Testis (tissue), 3 donors: ENCODE measurements around the gene FHOD1. TPM values are rescaled to one million over a fixed set of nuclear protein-coding genes. Genes with fewer than 3 reads are reported as not detected.
A peak's percentile ranks its signal among the peaks of the same experiment; 100 is the strongest.

ENCODE experiments used
- DNase-seq: peaks from one replicate; pipeline ENCODE4 v3.0.0-alpha.2; 2019
- H3K27ac ChIP-seq, 2 donors: fragments of 200-600 bp; sonication (generic); one replicate each; pipeline ENCODE4 v1.5.1; 2019
- H3K27me3 ChIP-seq: fragments of 200-600 bp; sonication (generic); one replicate; pipeline ENCODE4 v1.5.1; 2019
- H3K36me3 ChIP-seq: fragments of 200-600 bp; sonication (generic); one replicate; pipeline ENCODE4 v1.5.1; 2017; ENCODE audit warnings: low read depth; ENCODE audit errors: missing control alignments
- H3K4me1 ChIP-seq: fragments of 200-600 bp; sonication (generic); one replicate; pipeline ENCODE4 v1.5.1; 2019
- H3K4me3 ChIP-seq, 2 donors: fragments of 200-600 bp; sonication (generic); one replicate each; pipeline ENCODE4 v1.5.1; 2017 to 2019
- H3K9me3 ChIP-seq: fragments of 200-600 bp; sonication (generic); one replicate; pipeline ENCODE4 v1.5.1; 2017
- CTCF ChIP-seq, 3 experiments: fragments of 450-650 bp in 2 of 3; fragments of 200-600 bp in 1 of 3; sonication (generic) in 1 of 3; IDR thresholded peaks; one replicate each; pipeline ENCODE4 v1.5.1; 2016 to 2019; ENCODE audit warnings: antibody characterized with exemption in 3 of 3, mild to moderate bottlenecking in 2 of 3, moderate library complexity in 1 of 3
- POLR2A ChIP-seq: fragments of 450-650 bp; IDR thresholded peaks from one replicate; pipeline ENCODE4 v1.6.1; 2017; ENCODE audit warnings: antibody characterized with exemption, mild to moderate bottlenecking, moderate library complexity
- WGBS, 2 donors: methylation state at CpG; one replicate each; pipeline ENCODE4 v1.1.5; 2018; 5-methylcytosine and 5-hydroxymethylcytosine counted together
- intact Hi-C: fragments of 100-400 bp; cut with DNase I; formaldehyde crosslinking; loops from one replicate; pipeline ENCODE4 v1.15.1; 2023; ENCODE audit warnings: low total_unique reads
- polyA plus RNA-seq: library from polyadenylated mRNA; stranded (reverse); fragments of 350-450 nt; fragmentation: Illumina TruSeq; extraction: RNeasy Lipid Tissue Mini Kit (QIAGEN cat#74804); gene quantifications from one replicate; pipeline ENCODE4 v1.2.3, GENCODE V29; 2014; ENCODE audit warnings: low read depth, low replicate concordance; ENCODE audit not compliant: insufficient read depth
- total RNA-seq, 2 donors: library from RNA; depleted of rRNA; stranded (reverse); fragments of >200 nt; gene quantifications; one replicate each; pipeline ENCODE4 v1.2.3, GENCODE V29; 2016

FHOD1 gene
- total and polyA plus RNA-seq, 3 donors from 2014 or later: 17.0 to 40.0 (median 28.8) TPM

DNA sequence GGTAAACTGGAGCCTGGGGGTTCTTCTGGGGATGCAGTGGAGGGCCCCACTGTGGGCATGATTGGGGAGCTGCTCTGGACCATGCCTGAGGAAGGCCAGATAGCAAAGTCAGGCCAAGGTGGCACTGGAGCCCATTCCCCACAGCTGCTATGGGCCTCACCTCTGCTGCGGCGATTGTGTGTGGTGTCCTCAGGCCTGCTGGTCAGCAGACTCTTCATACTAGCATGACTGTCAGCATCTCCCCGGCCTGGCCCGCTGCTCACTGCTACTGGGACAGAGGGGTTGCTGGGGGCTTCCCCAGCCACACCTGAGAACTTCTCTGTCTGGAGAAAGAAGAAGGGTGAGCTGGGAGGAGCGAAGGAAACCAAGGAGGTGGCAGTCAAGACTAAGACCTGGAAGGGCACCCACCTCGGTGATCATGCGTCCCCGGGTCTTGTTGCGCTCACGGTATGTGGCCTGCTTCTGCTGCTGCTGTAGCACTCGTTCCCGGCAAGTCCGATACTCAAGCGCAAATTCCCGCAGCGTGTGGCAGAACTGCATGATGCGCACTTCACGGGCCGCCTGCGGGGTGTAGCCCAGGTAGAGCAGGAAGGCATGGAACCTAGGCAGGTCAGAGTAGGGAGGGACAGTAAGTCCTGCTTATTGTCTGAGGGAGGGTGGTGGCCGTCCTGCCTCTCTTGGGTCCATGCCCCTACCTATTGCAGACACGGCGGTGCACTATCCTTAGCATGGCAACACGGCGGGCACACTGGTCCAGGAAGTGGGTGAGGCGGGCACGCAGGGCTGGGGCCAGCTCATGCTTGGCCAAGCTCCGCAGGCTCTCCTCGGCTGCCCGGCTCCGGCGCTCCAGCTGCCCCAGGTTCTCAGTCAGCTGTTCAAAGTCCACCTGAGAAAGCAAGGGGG lies 17.1 kb downstream of the FHOD1 start:
- TF ChIP-seq CTCF (IDR thresholded peaks at IDR 0.05) (no peak), POLR2A (no peak)
- Histone ChIP-seq H3K36me3 (no peaks in the 10 kb centered on the region), H3K4me1 (peaks cover 11% of the 10 kb centered on the region), H3K9me3 (no peaks in the 10 kb centered on the region), H3K4me3 (no peak overlapping the region), H3K27me3 (no peaks in the 10 kb centered on the region), H3K27ac (no peak overlapping the region)
- DNase-seq: no peak
- intact Hi-C loops: no loop called here
- 90 to 95% methylated on average over 20 to 32 of the region's 32 CpGs for WGBS, 2 donors

- intact Hi-C loops: no loop called here
- no peak for DNase-seq
- no peak overlapping the region for H3K4me3 ChIP-seq
- no peak overlapping the region for H3K27ac ChIP-seq
- no peaks in the 10 kb centered on the region for H3K27me3 ChIP-seq
- 69 to 80% methylated on average over 3 to 9 of the region's 9 CpGs for WGBS, 2 donors
- H3K9me3 ChIP-seq: no peaks in the 10 kb centered on the region
- TF ChIP-seq POLR2A (no peak), CTCF (IDR thresholded peaks at IDR 0.05) (no peak)
- H3K4me1 ChIP-seq: peaks cover 11% of the 10 kb centered on the region
- no peaks in the 10 kb centered on the region for H3K36me3 ChIP-seq
These were observed 18.4 kb downstream of the FHOD1 start for GRCh38 chr16:67228905-67229304.

- Histone ChIP-seq H3K4me3 (no peak overlapping the region), H3K9me3 (no peaks in the 10 kb centered on the region), H3K27me3 (no peaks in the 10 kb centered on the region), H3K36me3 (no peaks in the 10 kb centered on the region), H3K27ac (no peak overlapping the region), H3K4me1 (peaks cover 11% of the 10 kb centered on the region)
- intact Hi-C loops: no loop called here
- no peak for DNase-seq
- TF ChIP-seq POLR2A (no peak), CTCF (IDR thresholded peaks at IDR 0.05) (no peak)
- 71 to 83% methylated on average over 9 of the region's 9 CpGs for WGBS, 2 donors
These were observed 19.1 kb downstream of the FHOD1 start for GRCh38 chr16:67228034-67228785.

- 7 to 15% methylated on average over 12 of the region's 12 CpGs for WGBS, 2 donors
- Histone ChIP-seq H3K27me3 (no peaks in the 10 kb centered on the region), H3K4me1 (peaks cover 11% of the 10 kb centered on the region), H3K9me3 (no peaks in the 10 kb centered on the region), H3K27ac (peak overlapping the region in 1 of 2 donors; percentile 53), H3K36me3 (no peaks in the 10 kb centered on the region), H3K4me3 (peak overlapping the region; percentile 93 to 97)
- intact Hi-C loops: no loop called here
- DNase-seq: no peak
- TF ChIP-seq POLR2A: no peak
- TF ChIP-seq CTCF (IDR thresholded peaks at IDR 0.05): no peak
These were observed 19.7 kb downstream of the FHOD1 start for GRCh38 chr16:67227567-67227921.
